ENCODE results near the gene ZNF521.
"Not testable (repeated sequence)": the region's sequence is repeated elsewhere in the genome, so short reads cannot be mapped to it uniquely, and the experiment has no call there.

The ZNF521 gene

GRCh38 chr18:25067275-25068025 lies 284.5 kb downstream of the ZNF521 start:
- DNase-seq, result no peak

GRCh38 chr18:25066516-25066915 lies 285.4 kb downstream of the ZNF521 start:
- DNase-seq, result no peak

GRCh38 chr18:25062720-25063119 lies 289.2 kb downstream of the ZNF521 start:
- DNase-seq, result no peak

GRCh38 chr18:25061395-25061794 lies 290.6 kb downstream of the ZNF521 start:
- no peak for DNase-seq

GRCh38 chr18:25058521-25058920 lies 293.4 kb downstream of the ZNF521 start:
- no peak for DNase-seq

GRCh38 chr18:25057491-25058050 lies 294.4 kb downstream of the ZNF521 start:
- DNase-seq, result no peak

GRCh38 chr18:25056429-25056828 lies 295.5 kb downstream of the ZNF521 start:
- no peak for DNase-seq

- no peak for DNase-seq
Measured at GRCh38 chr18:25055076-25055475, 296.9 kb downstream of the ZNF521 start.

- no peak for DNase-seq
Measured at GRCh38 chr18:25053466-25053865, 298.5 kb downstream of the ZNF521 start.

GRCh38 chr18:25052511-25052921 lies 299.4 kb downstream of the ZNF521 start:
- no peak for DNase-seq

- no peak for DNase-seq
Measured at GRCh38 chr18:25050605-25051004, 301.4 kb downstream of the ZNF521 start.

- no peak for DNase-seq
Measured at GRCh38 chr18:25047983-25048382, 304.0 kb downstream of the ZNF521 start.

GRCh38 chr18:25047421-25047820 lies 304.5 kb downstream of the ZNF521 start:
- DNase-seq, result no peak

GRCh38 chr18:25044694-25045093 lies 307.3 kb downstream of the ZNF521 start:
- DNase-seq, result no peak

GRCh38 chr18:25043104-25043503 lies 308.9 kb downstream of the ZNF521 start:
- no peak for DNase-seq

GRCh38 chr18:25042641-25043051 lies 309.3 kb downstream of the ZNF521 start:
- no peak for DNase-seq

GRCh38 chr18:25039781-25040180 lies 312.2 kb downstream of the ZNF521 start:
- no peak for DNase-seq

GRCh38 chr18:25038261-25038660 lies 313.7 kb downstream of the ZNF521 start:
- no peak for DNase-seq

GRCh38 chr18:25033747-25034471 lies 318.1 kb downstream of the ZNF521 start:
- DNase-seq, result no peak

GRCh38 chr18:25033175-25033574 lies 318.8 kb downstream of the ZNF521 start:
- not testable (repeated sequence) for DNase-seq

- no peak for DNase-seq
Measured at GRCh38 chr18:25029802-25030201, 322.2 kb downstream of the ZNF521 start.

- no peak for DNase-seq
Measured at GRCh38 chr18:25019931-25020330, 332.0 kb downstream of the ZNF521 start.

GRCh38 chr18:25019086-25019860 lies 332.7 kb downstream of the ZNF521 start:
- no peak for DNase-seq
